ENCODE measurements around the gene HSF2BP. TPM values are rescaled to one million over a fixed set of nuclear protein-coding genes. Genes with fewer than 3 reads are reported as not detected.
A peak's percentile ranks its signal among the peaks of the same experiment; 100 is the strongest.
"Not testable (repeated sequence)": the region's sequence is repeated elsewhere in the genome, so short reads cannot be mapped to it uniquely, and the experiment has no call there.

Gene HSF2BP
- total and polyA plus RNA-seq, 5 donors: 0.18 to 0.42 (median 0.34) TPM

- intact Hi-C loops (cut with DNase I): no loop called here
- Histone ChIP-seq H3K4me1 (ENCODE audit: control insufficient read depth, insufficient read depth, low read length) (no peaks in the 10 kb centered on the region), H3K9me3 (ENCODE audit: control insufficient read depth, low read length) (no peaks in the 10 kb centered on the region), H3K27ac (ENCODE audit: low read length) (no peak overlapping the region), H3K27me3 (ENCODE audit: control insufficient read depth, insufficient read depth) (no peaks in the 10 kb centered on the region), H3K4me3 (ENCODE audit: low read length) (no peak overlapping the region)
- DNase-seq (peak; percentile 33 to 80 (median 67)), ATAC-seq (peak; percentile 36 to 75)
- 71% methylated on average over 19 of the region's 19 CpGs for WGBS
Observed at GRCh38 chr21:43574741-43575472, 84.4 kb downstream of the HSF2BP start.

- intact Hi-C loops (cut with DNase I): no loop called here
Observed at GRCh38 chr21:43573921-43574320, 85.4 kb downstream of the HSF2BP start.

GRCh38 chr21:43572446-43572845, 86.8 kb downstream of the HSF2BP start:
- Histone ChIP-seq H3K4me3 (ENCODE audit: low read length) (no peak overlapping the region), H3K4me1 (ENCODE audit: control insufficient read depth, insufficient read depth, low read length) (no peaks in the 10 kb centered on the region), H3K27ac (ENCODE audit: low read length) (no peak overlapping the region), H3K9me3 (ENCODE audit: control insufficient read depth, low read length) (no peaks in the 10 kb centered on the region), H3K27me3 (ENCODE audit: control insufficient read depth, insufficient read depth) (no peaks in the 10 kb centered on the region)
- WGBS: 74% methylated on average over 5 of the region's 5 CpGs
- intact Hi-C loops (cut with DNase I): no loop called here
- ATAC-seq (peak in 1 of 2 donors; percentile 24), DNase-seq (no peak)

More at GRCh38 chr21:43573921-43574320, 85.4 kb downstream of the HSF2BP start:
- no peaks in the 10 kb centered on the region for H3K4me1 ChIP-seq (ENCODE audit: control insufficient read depth, insufficient read depth, low read length)
- ATAC-seq (no peak), DNase-seq (no peak)
- H3K27me3 ChIP-seq (ENCODE audit: control insufficient read depth, insufficient read depth): no peaks in the 10 kb centered on the region
- H3K9me3 ChIP-seq (ENCODE audit: control insufficient read depth, low read length): no peaks in the 10 kb centered on the region
- no peak overlapping the region for H3K27ac ChIP-seq (ENCODE audit: low read length)
- no peak overlapping the region for H3K4me3 ChIP-seq (ENCODE audit: low read length)
- WGBS: 95% methylated on average over 7 of the region's 7 CpGs

- H3K4me1 ChIP-seq (ENCODE audit: control insufficient read depth, insufficient read depth, low read length): no peaks in the 10 kb centered on the region
- no peaks in the 10 kb centered on the region for H3K27me3 ChIP-seq (ENCODE audit: control insufficient read depth, insufficient read depth)
- H3K9me3 ChIP-seq (ENCODE audit: control insufficient read depth, low read length): no peaks in the 10 kb centered on the region
- 77% methylated on average over 6 of the region's 6 CpGs for WGBS
- intact Hi-C loops (cut with DNase I): no loop called here
- no peak overlapping the region for H3K27ac ChIP-seq (ENCODE audit: low read length)
- DNase-seq (no peak), ATAC-seq (no peak)
- H3K4me3 ChIP-seq (ENCODE audit: low read length): no peak overlapping the region
Observed at GRCh38 chr21:43571976-43572375, 87.3 kb downstream of the HSF2BP start.

- H3K27me3 ChIP-seq (ENCODE audit: control insufficient read depth, insufficient read depth); DNase-seq; H3K4me1 ChIP-seq (ENCODE audit: control insufficient read depth, insufficient read depth, low read length); H3K27ac ChIP-seq (ENCODE audit: low read length); H3K4me3 ChIP-seq (ENCODE audit: low read length); intact Hi-C loops (cut with DNase I); ATAC-seq; H3K9me3 ChIP-seq (ENCODE audit: control insufficient read depth, low read length): not testable (repeated sequence)
- WGBS: no CpG with 5 or more reads among the region's 3 CpGs
Observed at GRCh38 chr21:43570195-43570594, 89.1 kb downstream of the HSF2BP start.

GRCh38 chr21:43562451-43562850, 96.8 kb downstream of the HSF2BP start:
- intact Hi-C loops (cut with DNase I); ATAC-seq; DNase-seq; H3K9me3 ChIP-seq (ENCODE audit: control insufficient read depth, low read length); H3K4me3 ChIP-seq (ENCODE audit: low read length); H3K27me3 ChIP-seq (ENCODE audit: control insufficient read depth, insufficient read depth); H3K27ac ChIP-seq (ENCODE audit: low read length); H3K4me1 ChIP-seq (ENCODE audit: control insufficient read depth, insufficient read depth, low read length): not testable (repeated sequence)
- WGBS: no CpG with 5 or more reads among the region's 5 CpGs

GRCh38 chr21:43540561-43540960, 118.7 kb downstream of the HSF2BP start:
- H3K4me3 ChIP-seq (ENCODE audit: low read length); intact Hi-C loops (cut with DNase I); H3K4me1 ChIP-seq (ENCODE audit: control insufficient read depth, insufficient read depth, low read length); DNase-seq; H3K27me3 ChIP-seq (ENCODE audit: control insufficient read depth, insufficient read depth); H3K27ac ChIP-seq (ENCODE audit: low read length); ATAC-seq; H3K9me3 ChIP-seq (ENCODE audit: control insufficient read depth, low read length): not testable (repeated sequence)
- no CpG with 5 or more reads among the region's 2 CpGs for WGBS

GRCh38 chr21:43522495-43523131, 136.7 kb downstream of the HSF2BP start:
- ATAC-seq; H3K4me3 ChIP-seq (ENCODE audit: low read length); intact Hi-C loops (cut with DNase I); H3K27me3 ChIP-seq (ENCODE audit: control insufficient read depth, insufficient read depth); DNase-seq; H3K9me3 ChIP-seq (ENCODE audit: control insufficient read depth, low read length); H3K4me1 ChIP-seq (ENCODE audit: control insufficient read depth, insufficient read depth, low read length); H3K27ac ChIP-seq (ENCODE audit: low read length): not testable (repeated sequence)
- no CpG with 5 or more reads among the region's 8 CpGs for WGBS

- DNase-seq; H3K9me3 ChIP-seq (ENCODE audit: control insufficient read depth, low read length); H3K4me3 ChIP-seq (ENCODE audit: low read length); H3K4me1 ChIP-seq (ENCODE audit: control insufficient read depth, insufficient read depth, low read length); H3K27ac ChIP-seq (ENCODE audit: low read length); H3K27me3 ChIP-seq (ENCODE audit: control insufficient read depth, insufficient read depth); intact Hi-C loops (cut with DNase I); ATAC-seq: not testable (repeated sequence)
- no CpG with 5 or more reads among the region's 6 CpGs for WGBS
Observed at GRCh38 chr21:43517701-43518100, 141.6 kb downstream of the HSF2BP start.

- WGBS: no CpG with 5 or more reads among the region's 10 CpGs
- intact Hi-C loops (cut with DNase I); H3K4me3 ChIP-seq (ENCODE audit: low read length); H3K9me3 ChIP-seq (ENCODE audit: control insufficient read depth, low read length); H3K27me3 ChIP-seq (ENCODE audit: control insufficient read depth, insufficient read depth); H3K27ac ChIP-seq (ENCODE audit: low read length); DNase-seq; H3K4me1 ChIP-seq (ENCODE audit: control insufficient read depth, insufficient read depth, low read length): not testable (repeated sequence)
- ATAC-seq: peak; percentile 87 to 95
Observed at GRCh38 chr21:43516860-43517627, 142.2 kb downstream of the HSF2BP start.

- H3K4me1 ChIP-seq (ENCODE audit: control insufficient read depth, insufficient read depth, low read length); ATAC-seq; H3K4me3 ChIP-seq (ENCODE audit: low read length); intact Hi-C loops (cut with DNase I); H3K27me3 ChIP-seq (ENCODE audit: control insufficient read depth, insufficient read depth); H3K9me3 ChIP-seq (ENCODE audit: control insufficient read depth, low read length); H3K27ac ChIP-seq (ENCODE audit: low read length); DNase-seq: not testable (repeated sequence)
- no CpG with 5 or more reads among the region's 4 CpGs for WGBS
Observed at GRCh38 chr21:43516295-43516847, 142.9 kb downstream of the HSF2BP start.
